Erythroblast (primary cell): ENCODE results near the gene LRG1.

Source experiments
- GATA1 ChIP-seq: IDR thresholded peaks from 2 replicates; pipeline ENCODE4 v1.6.1; 2011; ENCODE audit warnings: low read depth, mild to moderate bottlenecking, control low read depth, low read length, moderate library complexity
- POLR2A ChIP-seq: IDR thresholded peaks from 2 replicates; pipeline ENCODE4 v1.6.1; 2011; ENCODE audit warnings: mild to moderate bottlenecking, low read length

GRCh38 chr19:4550479-4551050 lies 10.7 kb upstream of the LRG1 start:
- TF ChIP-seq POLR2A = no peak
- TF ChIP-seq GATA1 = no peak
